ENCODE measurements around the gene FOXC2. TPM values are rescaled to one million over a fixed set of nuclear protein-coding genes. Genes with fewer than 3 reads are reported as not detected.

Gene FOXC2
- total and polyA plus RNA-seq, 2 of the 13 experiments (the other 11 are each of a cell fraction or from before 2014, with no cell fraction given): not detected

DNA sequence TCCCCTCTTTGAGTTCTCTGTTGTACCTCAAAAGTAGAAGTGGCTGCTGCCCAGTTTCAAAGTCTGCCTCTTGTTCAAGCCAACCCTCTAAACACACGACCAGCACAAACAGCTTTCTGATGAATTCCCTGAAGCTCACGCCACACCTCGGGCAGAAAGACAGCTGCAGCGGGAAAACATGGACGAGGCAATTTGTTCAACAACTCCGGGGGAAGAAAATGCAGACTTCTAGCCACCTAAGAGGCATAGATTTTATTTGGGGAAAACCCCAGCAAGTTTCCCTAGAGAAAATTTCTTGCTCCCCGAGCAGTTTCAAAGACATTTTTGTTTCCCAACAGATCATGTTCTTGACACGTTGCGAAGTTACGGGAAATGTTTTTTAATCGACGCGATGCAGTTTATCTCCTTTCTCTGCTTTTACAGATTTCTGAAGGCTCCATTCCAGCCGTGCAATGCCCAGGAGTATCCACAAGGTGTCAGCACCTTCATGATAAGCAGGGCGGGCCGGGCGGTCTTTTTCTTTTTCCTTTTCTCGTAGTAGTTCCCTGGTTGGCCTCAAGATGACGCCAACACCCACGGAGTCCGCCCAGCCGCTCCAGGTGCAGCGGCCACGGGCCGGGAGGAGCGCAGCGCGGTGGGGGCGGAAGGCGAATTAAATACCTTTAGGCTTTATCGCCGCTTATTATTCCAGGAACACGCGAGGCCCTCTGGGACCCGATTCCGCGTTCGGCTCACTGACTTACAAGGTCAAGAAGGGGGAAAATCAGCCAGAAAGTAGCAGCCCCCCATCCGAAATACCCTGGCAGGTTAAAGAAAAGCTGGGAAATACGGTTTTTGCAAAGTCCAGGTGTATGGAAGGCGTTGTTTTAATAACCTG, 2.9 kb upstream of the FOXC2 start (continued):
- TF ChIP-seq, protein P1, sequence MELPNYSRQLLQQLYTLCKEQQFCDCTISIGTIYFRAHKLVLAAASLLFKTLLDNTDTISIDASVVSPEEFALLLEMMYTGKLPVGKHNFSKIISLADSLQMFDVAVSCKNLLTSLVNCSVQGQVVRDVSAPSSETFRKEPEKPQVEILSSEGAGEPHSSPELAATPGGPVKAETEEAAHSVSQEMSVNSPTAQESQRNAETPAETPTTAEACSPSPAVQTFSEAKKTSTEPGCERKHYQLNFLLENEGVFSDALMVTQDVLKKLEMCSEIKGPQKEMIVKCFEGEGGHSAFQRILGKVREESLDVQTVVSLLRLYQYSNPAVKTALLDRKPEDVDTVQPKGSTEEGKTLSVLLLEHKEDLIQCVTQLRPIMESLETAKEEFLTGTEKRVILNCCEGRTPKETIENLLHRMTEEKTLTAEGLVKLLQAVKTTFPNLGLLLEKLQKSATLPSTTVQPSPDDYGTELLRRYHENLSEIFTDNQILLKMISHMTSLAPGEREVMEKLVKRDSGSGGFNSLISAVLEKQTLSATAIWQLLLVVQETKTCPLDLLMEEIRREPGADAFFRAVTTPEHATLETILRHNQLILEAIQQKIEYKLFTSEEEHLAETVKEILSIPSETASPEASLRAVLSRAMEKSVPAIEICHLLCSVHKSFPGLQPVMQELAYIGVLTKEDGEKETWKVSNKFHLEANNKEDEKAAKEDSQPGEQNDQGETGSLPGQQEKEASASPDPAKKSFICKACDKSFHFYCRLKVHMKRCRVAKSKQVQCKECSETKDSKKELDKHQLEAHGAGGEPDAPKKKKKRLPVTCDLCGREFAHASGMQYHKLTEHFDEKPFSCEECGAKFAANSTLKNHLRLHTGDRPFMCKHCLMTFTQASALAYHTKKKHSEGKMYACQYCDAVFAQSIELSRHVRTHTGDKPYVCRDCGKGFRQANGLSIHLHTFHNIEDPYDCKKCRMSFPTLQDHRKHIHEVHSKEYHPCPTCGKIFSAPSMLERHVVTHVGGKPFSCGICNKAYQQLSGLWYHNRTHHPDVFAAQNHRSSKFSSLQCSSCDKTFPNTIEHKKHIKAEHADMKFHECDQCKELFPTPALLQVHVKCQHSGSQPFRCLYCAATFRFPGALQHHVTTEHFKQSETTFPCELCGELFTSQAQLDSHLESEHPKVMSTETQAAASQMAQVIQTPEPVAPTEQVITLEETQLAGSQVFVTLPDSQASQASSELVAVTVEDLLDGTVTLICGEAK (IDR thresholded peaks at IDR 0.05): no peak
- TF ChIP-seq, protein P1 (CRISPR knock-in tag; IDR thresholded peaks at IDR 0.05): no peak
- TF ChIP-seq ZNF232 (CRISPR knock-in tag; IDR thresholded peaks at IDR 0.05; ENCODE audit: borderline replicate concordance) (no peak), IRF2 (CRISPR knock-in tag; IDR thresholded peaks at IDR 0.05) (0 out of 2 replicates have a peak, but pooled peaks have one; percentile 51), SP1 (IDR thresholded peaks at IDR 0.05) (no peak), SP1 (CRISPR knock-in tag; IDR thresholded peaks at IDR 0.05) (no peak), MYC (CRISPR knock-in tag; IDR thresholded peaks at IDR 0.05; ENCODE audit: borderline replicate concordance) (no peak), ZNF274 (CRISPR knock-in tag; IDR thresholded peaks at IDR 0.05) (0 out of 2 replicates have a peak, but pooled peaks have one; percentile 31), NAIF1 (CRISPR knock-in tag; IDR thresholded peaks at IDR 0.05; ENCODE audit: borderline replicate concordance) (no peak), CHD4 (IDR thresholded peaks at IDR 0.05; ENCODE audit: borderline replicate concordance, low read length) (no peak), POLR2A (IDR thresholded peaks at IDR 0.05; ENCODE audit: insufficient read depth in 1 of 2, low read depth in 2 of 2, low read length in 2 of 2) (no peak), ZNF75D (CRISPR knock-in tag; IDR thresholded peaks at IDR 0.05; ENCODE audit: borderline replicate concordance) (no peak), KDM5B (CRISPR knock-in tag; IDR thresholded peaks at IDR 0.05; ENCODE audit: borderline replicate concordance) (peak; percentile 60; the same call in 1 of the 2 replicates)
- TF ChIP-seq, protein P2, sequence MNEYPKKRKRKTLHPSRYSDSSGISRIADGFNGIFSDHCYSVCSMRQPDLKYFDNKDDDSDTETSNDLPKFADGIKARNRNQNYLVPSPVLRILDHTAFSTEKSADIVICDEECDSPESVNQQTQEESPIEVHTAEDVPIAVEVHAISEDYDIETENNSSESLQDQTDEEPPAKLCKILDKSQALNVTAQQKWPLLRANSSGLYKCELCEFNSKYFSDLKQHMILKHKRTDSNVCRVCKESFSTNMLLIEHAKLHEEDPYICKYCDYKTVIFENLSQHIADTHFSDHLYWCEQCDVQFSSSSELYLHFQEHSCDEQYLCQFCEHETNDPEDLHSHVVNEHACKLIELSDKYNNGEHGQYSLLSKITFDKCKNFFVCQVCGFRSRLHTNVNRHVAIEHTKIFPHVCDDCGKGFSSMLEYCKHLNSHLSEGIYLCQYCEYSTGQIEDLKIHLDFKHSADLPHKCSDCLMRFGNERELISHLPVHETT (CRISPR knock-in tag; conservative IDR thresholded peaks at IDR 0.05): no peak
- TF ChIP-seq, protein P3, sequence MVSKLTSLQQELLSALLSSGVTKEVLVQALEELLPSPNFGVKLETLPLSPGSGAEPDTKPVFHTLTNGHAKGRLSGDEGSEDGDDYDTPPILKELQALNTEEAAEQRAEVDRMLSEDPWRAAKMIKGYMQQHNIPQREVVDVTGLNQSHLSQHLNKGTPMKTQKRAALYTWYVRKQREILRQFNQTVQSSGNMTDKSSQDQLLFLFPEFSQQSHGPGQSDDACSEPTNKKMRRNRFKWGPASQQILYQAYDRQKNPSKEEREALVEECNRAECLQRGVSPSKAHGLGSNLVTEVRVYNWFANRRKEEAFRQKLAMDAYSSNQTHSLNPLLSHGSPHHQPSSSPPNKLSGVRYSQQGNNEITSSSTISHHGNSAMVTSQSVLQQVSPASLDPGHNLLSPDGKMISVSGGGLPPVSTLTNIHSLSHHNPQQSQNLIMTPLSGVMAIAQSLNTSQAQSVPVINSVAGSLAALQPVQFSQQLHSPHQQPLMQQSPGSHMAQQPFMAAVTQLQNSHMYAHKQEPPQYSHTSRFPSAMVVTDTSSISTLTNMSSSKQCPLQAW (CRISPR knock-in tag; IDR thresholded peaks at IDR 0.05): peak; percentile 80; the same call in 1 of the 2 replicates
- TF ChIP-seq, protein P4, sequence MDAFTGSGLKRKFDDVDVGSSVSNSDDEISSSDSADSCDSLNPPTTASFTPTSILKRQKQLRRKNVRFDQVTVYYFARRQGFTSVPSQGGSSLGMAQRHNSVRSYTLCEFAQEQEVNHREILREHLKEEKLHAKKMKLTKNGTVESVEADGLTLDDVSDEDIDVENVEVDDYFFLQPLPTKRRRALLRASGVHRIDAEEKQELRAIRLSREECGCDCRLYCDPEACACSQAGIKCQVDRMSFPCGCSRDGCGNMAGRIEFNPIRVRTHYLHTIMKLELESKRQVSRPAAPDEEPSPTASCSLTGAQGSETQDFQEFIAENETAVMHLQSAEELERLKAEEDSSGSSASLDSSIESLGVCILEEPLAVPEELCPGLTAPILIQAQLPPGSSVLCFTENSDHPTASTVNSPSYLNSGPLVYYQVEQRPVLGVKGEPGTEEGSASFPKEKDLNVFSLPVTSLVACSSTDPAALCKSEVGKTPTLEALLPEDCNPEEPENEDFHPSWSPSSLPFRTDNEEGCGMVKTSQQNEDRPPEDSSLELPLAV (CRISPR knock-in tag; conservative IDR thresholded peaks at IDR 0.05; ENCODE audit: low read depth): no peak
